Uterus (tissue), 2 donors: ENCODE measurements around the gene LTBP1.

Source experiments
- CTCF ChIP-seq, 4 experiments: fragments of 200-600 bp in 2 of 4; fragments of 450-650 bp in 2 of 4; sonication (generic) in 2 of 4; IDR thresholded peaks; one replicate each; pipeline ENCODE4 v1.5.1; 2016 to 2019; ENCODE audit warnings: antibody characterized with exemption in 4 of 4, mild to moderate bottlenecking in 2 of 4, moderate library complexity in 1 of 4
- POLR2A ChIP-seq, 2 donors: fragments of 450-650 bp; IDR thresholded peaks; one replicate each; pipeline ENCODE4 v1.6.1; 2016; ENCODE audit warnings: antibody characterized with exemption in 2 of 2, mild to moderate bottlenecking in 1 of 2, moderate library complexity in 1 of 2

GRCh38 chr2:33121416-33121815 is 174.7 kb downstream of the LTBP1 start:
- TF ChIP-seq POLR2A (IDR thresholded peaks at IDR 0.05) (no peak), CTCF (IDR thresholded peaks at IDR 0.05) (no peak)
